RWPE2 (cell line): ENCODE measurements around the gene HDAC4.

Experiments
- ATAC-seq: fragments of 200-7000 bp; cut with Tn5 transposase; 3 replicates; pipeline ENCODE4 v1.9.1; 2021; ENCODE audit warnings: low read depth
- DNase-seq: peaks from one replicate; pipeline ENCODE4 v3.0.0-alpha.2; 2020; ENCODE audit warnings: low spot score
- H3K27ac ChIP-seq: fragments of 450-650 bp; 2 replicates; pipeline ENCODE4 v1.5.1; 2017; ENCODE audit warnings: mild to moderate bottlenecking; ENCODE audit not compliant: poor library complexity, severe bottlenecking
- H3K27me3 ChIP-seq: fragments of 250-450 bp; sonication (Bioruptor Pico); 2 replicates; pipeline ENCODE4 v1.5.1; 2021; ENCODE audit warnings: mild to moderate bottlenecking, moderate library complexity; ENCODE audit not compliant: insufficient read depth, poor library complexity, severe bottlenecking
- H3K36me3 ChIP-seq: fragments of 250-450 bp; sonication (Bioruptor Pico); 2 replicates; pipeline ENCODE4 v1.5.1; 2020; ENCODE audit warnings: low read depth, mild to moderate bottlenecking, moderate library complexity
- H3K4me1 ChIP-seq: fragments of 250-450 bp; sonication (Bioruptor Pico); 2 replicates; pipeline ENCODE4 v1.5.1; 2021; ENCODE audit warnings: mild to moderate bottlenecking, moderate library complexity; ENCODE audit not compliant: insufficient read depth, poor library complexity, severe bottlenecking
- H3K4me3 ChIP-seq: fragments of 250-450 bp; sonication (Bioruptor Pico); 2 replicates; pipeline ENCODE4 v1.5.1; 2021; ENCODE audit warnings: mild to moderate bottlenecking, moderate library complexity; ENCODE audit not compliant: severe bottlenecking
- H3K9me3 ChIP-seq: fragments of 250-450 bp; sonication (Bioruptor Pico); 2 replicates; pipeline ENCODE4 v1.5.1; 2021; ENCODE audit warnings: mild to moderate bottlenecking, moderate library complexity; ENCODE audit not compliant: severe bottlenecking
- CTCF ChIP-seq: fragments of 450-650 bp; IDR thresholded peaks from one replicate; pipeline ENCODE4 v1.5.1; 2017; ENCODE audit warnings: mild to moderate bottlenecking, moderate library complexity; ENCODE audit not compliant: poor library complexity, severe bottlenecking

The HDAC4 gene

GRCh38 chr2:239425631-239426030, 24.8 kb upstream of the HDAC4 start:
- H3K9me3 ChIP-seq = no peaks in the 10 kb centered on the region
- no peak overlapping the region for H3K27ac ChIP-seq
- no peaks in the 10 kb centered on the region for H3K36me3 ChIP-seq
- DNase-seq (no peak), ATAC-seq (no peak)
- no peak overlapping the region for H3K4me3 ChIP-seq
- H3K27me3 ChIP-seq = peaks cover 8% of the 10 kb centered on the region
- H3K4me1 ChIP-seq = no peaks in the 10 kb centered on the region
- no peak for TF ChIP-seq CTCF

GRCh38 chr2:239424337-239425045, 23.7 kb upstream of the HDAC4 start:
- TF ChIP-seq CTCF = no peak

GRCh38 chr2:239423551-239423950, 22.7 kb upstream of the HDAC4 start:
- Histone ChIP-seq H3K9me3 (no peaks in the 10 kb centered on the region), H3K4me3 (no peak overlapping the region), H3K27me3 (peaks cover 15% of the 10 kb centered on the region), H3K36me3 (no peaks in the 10 kb centered on the region), H3K27ac (no peak overlapping the region), H3K4me1 (no peaks in the 10 kb centered on the region)
- TF ChIP-seq CTCF = no peak
- no peak for DNase-seq
- ATAC-seq = no peak

More at GRCh38 chr2:239424337-239425045, 23.7 kb upstream of the HDAC4 start:
- ATAC-seq (no peak), DNase-seq (no peak)
- H3K4me3 ChIP-seq = no peak overlapping the region
- no peaks in the 10 kb centered on the region for H3K4me1 ChIP-seq
- H3K27ac ChIP-seq = no peak overlapping the region
- no peaks in the 10 kb centered on the region for H3K36me3 ChIP-seq
- no peaks in the 10 kb centered on the region for H3K9me3 ChIP-seq
- H3K27me3 ChIP-seq = peaks cover 14% of the 10 kb centered on the region

- ATAC-seq (no peak), DNase-seq (no peak)
- H3K27me3 ChIP-seq = peaks cover 13% of the 10 kb centered on the region
- H3K4me1 ChIP-seq = no peaks in the 10 kb centered on the region
- no peak overlapping the region for H3K4me3 ChIP-seq
- H3K9me3 ChIP-seq = no peaks in the 10 kb centered on the region
- no peak overlapping the region for H3K27ac ChIP-seq
- H3K36me3 ChIP-seq = no peaks in the 10 kb centered on the region
- TF ChIP-seq CTCF = no peak
Measured at GRCh38 chr2:239421851-239422250, 21.0 kb upstream of the HDAC4 start.

GRCh38 chr2:239420082-239420481, 19.3 kb upstream of the HDAC4 start:
- ATAC-seq (no peak), DNase-seq (no peak)
- Histone ChIP-seq H3K4me3 (no peak overlapping the region), H3K36me3 (no peaks in the 10 kb centered on the region), H3K27me3 (peaks cover 13% of the 10 kb centered on the region), H3K4me1 (no peaks in the 10 kb centered on the region), H3K27ac (no peak overlapping the region), H3K9me3 (no peaks in the 10 kb centered on the region)
- TF ChIP-seq CTCF = no peak
